NCI-H446 (cell line): ENCODE measurements around the gene ARHGEF2.
"Not testable (repeated sequence)": the region's sequence is repeated elsewhere in the genome, so short reads cannot be mapped to it uniquely, and the experiment has no call there.

Source experiments
- DNase-seq, 2 experiments: peaks; one replicate each; lab custom pipeline; 2025; lab: John Stamatoyannopoulos, UW

The ARHGEF2 gene

DNA sequence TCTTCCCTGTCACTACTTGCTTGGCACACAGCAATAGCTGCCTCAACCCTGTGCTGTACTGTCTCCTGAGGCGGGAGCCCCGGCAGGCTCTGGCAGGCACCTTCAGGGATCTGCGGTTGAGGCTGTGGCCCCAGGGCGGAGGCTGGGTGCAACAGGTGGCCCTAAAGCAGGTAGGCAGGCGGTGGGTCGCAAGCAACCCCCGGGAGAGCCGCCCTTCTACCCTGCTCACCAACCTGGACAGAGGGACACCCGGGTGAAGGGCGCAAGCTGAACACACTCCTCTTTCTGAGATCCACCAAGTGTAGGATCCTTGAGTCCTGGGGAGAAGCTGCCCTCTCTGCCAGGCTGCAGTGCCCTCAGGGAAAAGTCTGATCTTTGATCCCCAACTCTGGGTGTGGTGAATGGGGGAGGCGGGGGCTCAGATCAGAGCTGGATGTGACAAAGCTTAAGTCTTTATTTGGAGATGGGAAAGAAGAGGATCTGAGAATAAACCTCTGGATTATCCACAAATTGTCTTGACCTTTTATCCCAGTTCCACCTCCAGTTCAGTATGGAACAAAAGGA, 35.7 kb downstream of the ARHGEF2 start:
- no peak for DNase-seq

DNA sequence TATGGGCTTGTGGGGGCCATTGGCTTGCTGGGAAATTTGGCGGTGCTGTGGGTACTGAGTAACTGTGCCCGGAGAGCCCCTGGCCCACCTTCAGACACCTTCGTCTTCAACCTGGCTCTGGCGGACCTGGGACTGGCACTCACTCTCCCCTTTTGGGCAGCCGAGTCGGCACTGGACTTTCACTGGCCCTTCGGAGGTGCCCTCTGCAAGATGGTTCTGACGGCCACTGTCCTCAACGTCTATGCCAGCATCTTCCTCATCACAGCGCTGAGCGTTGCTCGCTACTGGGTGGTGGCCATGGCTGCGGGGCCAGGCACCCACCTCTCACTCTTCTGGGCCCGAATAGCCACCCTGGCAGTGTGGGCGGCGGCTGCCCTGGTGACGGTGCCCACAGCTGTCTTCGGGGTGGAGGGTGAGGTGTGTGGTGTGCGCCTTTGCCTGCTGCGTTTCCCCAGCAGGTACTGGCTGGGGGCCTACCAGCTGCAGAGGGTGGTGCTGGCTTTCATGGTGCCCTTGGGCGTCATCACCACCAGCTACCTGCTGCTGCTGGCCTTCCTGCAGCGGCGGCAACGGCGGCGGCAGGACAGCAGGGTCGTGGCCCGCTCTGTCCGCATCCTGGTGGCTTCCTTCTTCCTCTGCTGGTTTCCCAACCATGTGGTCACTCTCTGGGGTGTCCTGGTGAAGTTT, 36.4 kb downstream of the ARHGEF2 start:
- no peak for DNase-seq

DNA sequence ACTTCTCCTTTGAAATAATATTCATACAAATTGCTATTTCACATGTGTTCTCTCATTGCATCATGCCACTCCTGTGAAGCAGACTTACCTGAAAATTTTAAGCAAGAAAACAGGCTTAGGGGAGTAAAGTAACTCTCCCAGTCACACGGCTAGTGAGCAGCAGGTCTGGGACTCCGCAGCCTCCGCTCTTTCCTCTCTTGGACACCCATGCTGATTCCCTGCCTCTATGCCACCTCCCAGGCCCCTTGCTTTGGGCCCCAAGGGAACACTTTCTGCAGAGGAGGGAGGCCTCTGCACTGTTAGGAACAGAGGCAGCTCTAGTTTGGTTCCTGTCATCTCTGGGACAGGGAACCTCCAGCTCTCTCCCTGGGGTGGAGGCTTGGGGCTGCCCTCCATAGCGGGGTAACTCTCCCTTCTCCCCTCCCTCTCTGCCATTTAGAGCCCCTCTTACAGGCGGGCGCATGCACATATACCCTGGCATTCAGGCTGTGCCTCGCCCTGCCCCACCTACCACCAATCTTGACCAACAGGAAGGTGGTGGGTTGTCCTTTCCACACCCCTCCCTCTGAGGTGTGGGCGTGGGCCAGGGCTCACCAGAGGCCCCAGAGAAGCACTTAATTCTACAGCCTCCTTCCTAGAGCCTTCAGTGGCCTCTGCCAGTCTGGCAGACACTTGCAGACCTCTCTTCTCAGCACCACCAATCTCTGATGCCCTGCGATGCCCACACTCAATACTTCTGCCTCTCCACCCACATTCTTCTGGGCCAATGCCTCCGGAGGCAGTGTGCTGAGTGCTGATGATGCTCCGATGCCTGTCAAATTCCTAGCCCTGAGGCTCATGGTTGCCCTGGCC, 37.1 kb downstream of the ARHGEF2 start, which contains the start of gene RXFP4:
TSS of gene RXFP4 (plus strand) at position 646 of the 852 bp plus-strand sequence. CDS start at position 718, 72 bp downstream.
- no peak for DNase-seq

DNA sequence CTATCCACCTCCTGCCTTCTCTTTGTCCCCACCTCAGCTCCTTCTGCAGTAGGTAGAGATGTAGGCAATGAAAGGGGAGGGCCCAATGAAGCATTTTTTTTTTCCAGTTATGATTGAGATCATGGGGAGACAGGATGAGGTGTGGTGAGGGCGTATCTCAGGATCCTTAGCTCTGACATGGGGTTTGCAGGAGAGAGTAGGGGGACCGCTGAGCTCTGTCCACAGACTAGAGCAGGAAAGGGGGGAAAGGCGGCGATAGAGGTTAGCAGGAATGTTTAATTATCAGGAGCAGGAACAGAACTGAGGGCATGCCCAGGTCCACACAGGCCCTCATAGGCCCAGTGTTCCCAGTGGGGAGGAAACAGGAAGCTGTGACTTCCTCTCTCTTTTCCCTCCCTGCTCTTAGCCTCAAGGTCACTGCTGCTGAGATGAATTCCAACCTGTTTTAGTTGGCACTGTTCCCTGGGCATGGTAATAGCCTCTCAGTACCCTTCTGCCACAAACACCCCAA, 37.8 kb downstream of the ARHGEF2 start:
- DNase-seq = peak in 1 of 2 experiments; percentile 47

DNA sequence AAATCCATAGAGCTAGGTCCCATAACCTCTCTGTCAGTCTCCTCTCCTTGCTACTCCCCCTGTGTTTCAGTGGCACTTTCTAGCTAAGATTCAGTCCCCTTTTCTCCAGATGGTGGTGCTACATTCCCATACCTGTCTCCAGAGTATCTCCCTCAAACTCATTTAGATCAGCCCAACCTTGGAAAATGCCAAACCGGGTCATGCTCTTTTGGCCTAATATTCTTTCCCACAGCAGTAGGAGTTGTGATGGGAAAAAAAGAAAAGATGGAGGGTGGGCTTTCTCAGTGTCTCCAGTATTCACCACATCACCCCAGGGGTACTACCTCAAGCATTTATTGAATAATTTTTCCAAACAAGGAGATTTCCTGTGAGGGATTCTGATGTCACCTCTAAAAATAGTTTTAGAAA, 40.1 kb downstream of the ARHGEF2 start:
- peak; percentile 70 to 77 for DNase-seq

DNA sequence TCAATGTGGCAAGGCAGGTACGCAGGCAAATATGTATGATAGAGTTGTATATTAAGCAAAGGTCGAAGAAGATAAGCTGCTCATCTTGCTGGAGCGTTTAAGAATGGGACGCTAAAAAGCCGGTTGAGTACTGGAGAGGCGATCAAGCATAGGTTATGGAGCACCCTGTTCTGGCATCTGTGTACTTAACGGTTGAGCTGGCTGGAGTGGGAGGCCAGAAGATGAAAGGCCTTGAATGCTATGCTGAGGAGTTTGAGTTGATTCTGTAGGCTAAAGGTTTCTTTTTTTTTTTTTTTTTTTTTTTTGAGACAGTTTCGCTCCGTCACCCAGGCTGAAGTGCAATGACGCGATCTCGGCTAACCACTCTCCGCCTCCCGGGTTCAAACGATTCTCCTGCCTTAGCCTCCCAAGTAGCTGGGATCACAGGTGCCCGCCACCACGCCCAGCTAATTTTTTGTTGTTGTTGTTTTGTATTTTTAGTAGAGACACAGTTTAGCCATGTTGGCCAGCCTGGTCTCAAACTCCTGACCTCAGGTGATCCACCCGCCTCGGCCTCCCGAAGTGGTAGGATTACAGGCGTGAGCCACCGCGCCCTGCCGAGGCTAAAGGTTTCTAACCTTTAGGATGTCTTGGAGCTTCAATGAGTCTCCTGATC, 43.3 kb downstream of the ARHGEF2 start:
- DNase-seq = peak; percentile 37 to 41

DNA sequence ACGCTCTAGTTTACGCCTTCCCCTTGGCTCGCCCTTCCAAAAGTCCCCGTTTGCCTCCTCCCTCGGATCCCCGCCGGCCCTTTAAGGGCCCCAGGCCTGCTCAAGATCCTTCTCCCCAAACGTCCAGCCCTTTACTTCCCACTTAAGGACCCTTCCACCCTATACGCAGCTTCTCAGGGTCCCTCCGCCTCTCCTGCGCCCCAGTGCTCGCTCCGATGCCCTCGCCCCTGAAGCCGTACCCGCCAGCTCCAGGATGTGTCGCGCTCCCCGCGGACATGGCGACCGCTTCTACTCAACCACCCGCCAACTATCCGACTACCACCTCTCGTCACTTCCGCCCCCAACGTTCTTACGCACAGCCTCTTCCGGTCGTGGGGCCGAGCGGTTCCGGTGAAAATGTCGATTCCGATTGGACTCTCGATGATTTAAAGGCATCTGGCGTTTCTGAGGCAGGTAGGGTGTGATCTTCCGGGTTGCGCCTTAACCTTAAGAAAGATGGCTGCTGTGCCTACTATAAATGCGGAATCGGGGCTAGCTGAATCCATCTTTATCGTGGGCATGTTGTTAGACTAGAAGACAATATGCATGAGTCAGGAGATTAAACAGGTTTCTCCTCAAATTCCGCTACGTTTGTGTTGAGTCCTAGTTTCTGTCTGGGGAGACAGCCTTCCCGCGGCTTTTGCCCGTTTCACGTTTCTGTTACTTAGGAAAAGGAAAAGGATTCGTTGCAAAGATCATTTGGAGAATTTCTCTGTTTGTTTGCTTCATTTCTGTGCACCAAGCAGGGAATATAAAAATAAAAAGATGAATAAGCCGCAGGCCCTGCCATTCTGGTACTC, 44.0 kb downstream of the ARHGEF2 start, which contains the start of gene KHDC4:
TSS of gene KHDC4 (minus strand) at position 317 of the 839 bp plus-strand sequence. CDS start at position 277, 40 bp downstream.
- peak; percentile 98 to 99 for DNase-seq

DNA sequence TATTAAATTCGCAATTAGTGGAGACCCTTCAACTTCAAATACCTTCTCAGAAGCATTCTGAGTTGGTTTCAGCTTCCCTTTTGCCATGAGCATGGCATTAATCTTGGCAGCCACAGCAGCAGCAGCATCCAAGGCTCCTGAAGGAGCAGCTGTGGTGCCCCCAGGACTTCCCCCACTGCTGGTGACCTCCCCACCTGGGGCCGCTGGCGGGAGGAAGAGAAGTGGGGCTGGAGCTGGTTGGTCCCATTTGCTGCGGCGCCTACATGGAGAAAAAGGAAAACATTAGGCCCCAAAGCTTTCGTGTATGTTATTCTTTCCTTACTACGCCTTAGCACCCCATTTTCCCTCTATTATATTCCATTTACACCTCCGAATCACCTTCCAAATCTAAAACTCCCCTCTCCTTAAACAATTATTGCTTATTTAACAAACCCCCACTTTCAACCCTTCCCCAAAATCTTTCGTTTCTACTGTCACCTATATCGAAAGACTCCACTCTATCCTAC, 44.7 kb downstream of the ARHGEF2 start:
- no peak for DNase-seq

DNA sequence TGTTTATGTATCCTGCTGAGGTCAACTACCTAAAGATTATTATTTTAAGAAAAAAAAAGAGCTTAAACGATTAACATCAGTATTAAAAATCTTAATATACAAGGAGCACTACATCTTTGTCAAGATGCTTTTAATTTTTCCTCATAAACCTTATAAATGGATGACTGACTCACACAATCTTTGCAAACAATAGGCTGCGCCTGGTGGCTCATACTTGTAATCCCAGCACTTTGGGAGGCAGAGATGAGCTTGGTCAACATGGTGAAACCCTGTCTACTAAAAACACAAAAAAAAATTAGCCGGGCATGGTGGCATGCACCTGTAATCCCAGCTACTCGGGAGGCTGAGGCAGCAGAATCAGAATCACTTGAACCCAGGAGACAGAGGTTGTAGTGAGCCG, 45.9 kb downstream of the ARHGEF2 start:
- DNase-seq = no peak

DNA sequence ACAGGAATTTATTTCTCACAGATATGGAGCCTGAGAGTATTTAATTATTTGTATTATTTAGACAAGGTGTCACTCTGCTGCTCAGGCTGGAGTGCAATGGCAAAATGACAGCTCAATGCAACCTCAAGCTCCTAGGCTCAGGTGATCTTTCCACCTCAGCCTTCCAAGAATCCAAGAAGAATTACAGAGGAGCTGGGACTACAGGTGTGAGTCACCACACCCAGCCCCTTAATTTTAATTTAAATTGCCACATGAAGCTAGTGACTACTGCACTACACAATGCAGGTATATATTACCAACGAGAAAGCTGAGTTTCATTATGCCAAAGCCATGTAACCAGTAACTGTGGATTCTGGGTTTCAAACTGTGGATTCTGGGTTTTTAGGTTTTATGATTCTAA, 46.3 kb downstream of the ARHGEF2 start:
- no peak for DNase-seq

DNA sequence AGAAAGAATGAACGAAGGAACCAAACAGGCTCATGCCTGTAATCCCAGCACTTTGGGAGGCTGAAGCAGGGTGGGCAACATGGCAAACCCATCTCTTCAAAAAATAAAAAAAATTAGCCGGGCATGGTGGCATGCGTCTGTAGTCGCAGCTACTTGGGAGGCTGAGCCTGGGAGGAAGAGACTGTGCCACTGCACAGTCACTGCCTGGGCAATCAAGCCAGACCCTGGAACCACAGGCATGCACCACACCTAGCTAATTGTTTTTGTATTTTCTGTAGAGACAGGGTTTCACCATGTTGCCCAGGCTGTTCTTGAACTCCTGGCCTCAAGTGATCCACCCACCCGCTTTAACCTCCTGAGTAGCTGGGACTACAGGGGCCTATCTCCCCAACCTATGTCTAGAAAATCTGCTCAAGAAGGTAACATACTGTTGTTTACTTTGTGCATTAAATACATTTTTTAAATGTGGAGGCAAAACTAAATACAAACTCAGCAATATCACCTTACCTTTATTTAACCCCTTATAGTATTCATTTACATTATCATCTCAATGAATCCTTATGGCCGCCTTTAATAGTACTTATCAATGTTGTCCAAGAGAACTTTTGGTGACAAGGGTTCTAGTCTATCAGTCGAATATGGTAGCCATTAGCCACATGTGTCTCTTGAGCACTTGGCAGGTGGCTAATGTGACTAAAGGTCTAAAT, 46.9 kb downstream of the ARHGEF2 start:
- no peak for DNase-seq

DNA sequence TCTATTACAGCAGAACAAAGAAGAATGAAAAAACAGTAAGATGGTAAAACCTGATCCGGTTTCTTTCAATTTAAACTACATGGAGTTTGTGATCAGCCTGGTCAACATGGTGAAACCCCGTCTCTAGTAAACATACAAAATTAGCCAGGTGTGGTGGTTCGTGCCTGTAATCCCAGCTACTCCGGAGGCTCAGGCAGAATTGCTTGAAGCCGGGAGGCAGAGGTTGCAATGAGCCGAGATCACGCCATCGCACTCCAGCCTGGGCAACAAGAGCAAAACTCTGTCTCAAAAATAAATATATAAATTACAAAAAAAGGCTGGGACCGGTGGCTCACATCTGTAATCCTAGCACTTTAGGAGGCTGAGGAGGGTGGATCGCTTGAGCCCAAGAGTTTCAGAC, 47.6 kb downstream of the ARHGEF2 start:
- DNase-seq = not testable (repeated sequence)

DNA sequence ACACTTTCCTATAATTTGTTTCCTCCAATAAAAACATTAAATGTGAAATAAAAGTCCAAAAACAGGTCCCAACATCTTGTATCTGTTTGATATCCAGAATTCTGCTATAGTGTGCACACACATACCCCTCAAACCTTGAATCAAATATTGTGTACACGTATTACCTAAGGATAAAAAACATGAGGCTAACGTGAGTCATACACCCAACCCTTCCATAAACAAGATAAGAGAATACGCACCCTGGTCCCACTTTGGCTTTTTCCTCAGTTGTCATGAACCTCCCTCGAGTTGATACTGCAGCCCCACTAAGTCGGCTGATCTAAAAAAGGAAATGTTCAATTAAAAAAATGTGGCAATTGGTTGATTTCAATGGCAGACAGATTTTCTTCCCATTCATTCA, 49.3 kb downstream of the ARHGEF2 start:
- no peak for DNase-seq

DNA sequence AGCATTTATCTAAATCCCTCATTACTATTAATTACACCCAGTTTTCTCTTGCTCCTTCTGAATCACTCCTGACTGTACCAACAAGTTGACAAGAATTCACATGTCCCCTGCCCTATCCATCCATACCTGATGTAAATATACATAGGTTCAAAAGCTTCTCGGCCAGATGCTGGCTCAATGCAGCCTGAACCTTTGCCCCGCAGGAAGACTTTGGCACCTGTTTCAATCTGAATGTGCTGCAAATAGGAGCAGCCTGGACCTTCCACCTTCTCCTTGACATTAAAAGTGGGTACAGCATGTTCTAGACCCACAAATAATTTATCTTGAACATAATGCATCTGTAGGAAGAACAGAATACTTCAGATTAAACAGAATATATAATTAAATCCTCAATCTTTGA, 52.8 kb downstream of the ARHGEF2 start:
- no peak for DNase-seq

DNA sequence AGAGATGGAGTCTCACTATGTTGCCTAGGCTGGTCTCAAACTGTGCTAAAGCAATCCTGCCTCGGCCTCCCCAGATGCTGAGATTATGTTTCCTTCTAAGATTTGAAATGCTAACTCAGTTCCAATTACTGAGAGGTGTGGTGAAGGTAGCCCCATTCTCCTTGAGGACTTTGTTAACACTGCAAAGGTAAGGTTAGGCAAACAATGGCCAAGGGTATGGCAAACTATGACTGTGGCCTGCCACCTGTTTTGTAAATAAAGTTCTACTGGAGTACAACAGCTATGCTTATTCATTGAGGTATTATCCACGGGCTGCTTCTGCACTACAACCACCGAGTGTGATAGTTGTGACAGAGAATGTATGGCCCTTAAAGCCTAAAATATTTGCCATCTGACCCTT, 57.6 kb downstream of the ARHGEF2 start:
- DNase-seq = no peak

DNA sequence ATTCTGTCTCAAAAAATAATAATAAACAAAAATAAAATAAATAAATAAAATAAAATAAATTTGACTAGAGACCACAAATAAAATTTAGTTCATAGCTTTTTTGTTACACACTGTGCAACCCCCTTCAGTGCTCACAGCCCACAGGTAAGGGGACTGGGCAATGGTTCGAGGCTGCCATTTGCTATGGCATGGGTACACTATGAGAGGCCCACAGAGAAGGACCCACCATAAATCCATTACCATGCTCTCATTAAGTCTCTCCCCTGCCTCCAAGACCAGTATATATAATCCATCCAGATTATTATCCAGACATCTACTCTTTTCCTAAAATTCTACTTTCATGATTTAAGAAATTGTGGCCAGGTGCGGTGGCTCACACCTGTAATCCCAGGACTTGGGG, 58.5 kb downstream of the ARHGEF2 start:
- no peak for DNase-seq

DNA sequence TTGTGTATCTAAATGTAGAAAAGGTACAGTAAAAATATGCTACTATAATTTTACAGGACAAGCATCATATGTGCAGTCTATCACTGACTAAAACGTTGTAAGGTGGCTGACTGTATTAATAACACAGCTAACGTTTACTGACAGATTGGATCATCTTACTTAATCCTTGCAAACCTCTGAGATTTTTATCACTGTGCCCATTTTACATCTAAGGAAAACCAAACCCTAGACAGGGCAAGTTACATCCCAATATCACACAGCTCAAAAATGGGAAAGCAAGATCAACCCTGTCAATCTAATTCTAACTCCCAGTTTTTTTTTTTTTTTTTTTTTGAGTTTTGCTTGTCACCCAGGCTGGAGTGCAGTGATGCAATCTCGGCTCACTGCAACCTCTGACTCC, 59.7 kb downstream of the ARHGEF2 start:
- DNase-seq = no peak

DNA sequence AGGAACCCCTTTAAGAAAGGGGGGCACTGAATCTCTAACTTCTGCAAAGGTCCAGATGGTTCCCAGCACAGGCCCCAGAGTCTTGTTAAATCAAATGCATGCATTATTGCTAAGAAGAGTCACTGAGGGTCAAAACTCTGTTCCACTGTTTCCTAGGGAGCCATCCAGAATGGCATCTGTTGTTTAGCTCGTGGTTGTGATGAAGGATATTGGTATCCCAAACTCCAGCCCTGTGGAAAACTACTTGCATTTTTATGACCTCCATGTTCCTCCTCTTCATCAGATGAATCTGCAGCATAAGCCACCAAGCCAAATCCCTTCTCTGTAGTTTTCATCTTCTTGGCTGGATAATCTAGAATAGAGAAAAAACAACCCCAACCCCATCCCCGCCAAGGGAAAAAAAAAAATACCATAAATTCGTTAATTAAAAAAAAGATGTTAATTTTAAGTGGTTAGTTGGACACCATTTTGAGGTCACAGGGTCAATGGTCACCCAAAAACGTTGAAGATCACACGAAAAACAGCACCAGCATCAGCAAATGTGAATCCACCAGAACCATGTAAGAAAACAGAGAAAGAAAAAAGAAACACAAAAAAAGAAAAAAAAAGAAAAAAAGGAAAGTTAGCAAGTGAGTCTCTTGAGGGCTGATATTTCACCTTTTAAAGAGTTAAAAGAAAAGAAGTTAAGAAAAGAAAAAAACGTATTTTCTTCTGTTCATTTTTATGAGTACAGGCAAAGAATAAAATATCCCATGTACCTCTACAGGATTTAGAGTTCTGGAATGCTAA, 64.2 kb downstream of the ARHGEF2 start:
- DNase-seq = no peak

DNA sequence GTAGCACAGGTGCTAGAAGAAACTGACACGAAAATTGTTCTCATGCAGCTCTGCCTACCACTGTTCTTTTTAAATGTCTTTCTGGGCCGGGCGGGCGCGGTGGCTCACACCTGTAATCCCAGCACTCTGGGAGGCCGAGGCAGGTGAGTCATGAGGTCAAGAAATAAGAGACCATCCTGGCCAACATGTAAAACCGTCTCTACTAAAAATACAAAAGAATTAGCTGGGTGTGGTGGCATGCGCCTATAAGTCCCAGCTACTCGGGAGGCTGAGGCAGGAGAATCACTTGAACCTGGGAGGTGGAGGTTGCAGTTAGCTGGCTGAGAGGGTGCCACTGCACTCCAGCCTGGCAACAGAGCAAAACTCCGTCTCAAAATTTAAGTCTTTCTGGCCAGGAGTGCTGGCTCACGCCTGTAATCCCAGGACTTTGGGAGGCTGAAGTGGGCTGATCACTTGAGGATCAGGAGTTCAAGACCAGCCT, 66.3 kb downstream of the ARHGEF2 start:
- DNase-seq = no peak
